ENCODE measurements around the gene TP53RK. TPM values are rescaled to one million over a fixed set of nuclear protein-coding genes. Genes with fewer than 3 reads are reported as not detected.
A peak's percentile ranks its signal among the peaks of the same experiment; 100 is the strongest.

TP53RK gene
- total and polyA plus RNA-seq, 2 of the 13 experiments (the other 11 are each of a cell fraction or from before 2014, with no cell fraction given), result 12.9 to 25.5 TPM

GRCh38 chr20:46682063-46682821, 7.0 kb downstream of the TP53RK start:
- Histone ChIP-seq H3K27me3 (ENCODE audit: control insufficient read depth in 1 of 2, insufficient read depth in 2 of 2, low read length in 2 of 2) (no peaks in the 10 kb centered on the region), H3K4me2 (ENCODE audit: low read depth, low read length) (no peak overlapping the region), H3K9ac (ENCODE audit: insufficient read depth, low read depth, low read length) (no peak overlapping the region), H3K79me2 (ENCODE audit: insufficient read depth, low read length) (peaks cover 21% of the 10 kb centered on the region), H3K4me3 (replicated peaks in 1 of 3; ENCODE audit: insufficient read depth in 1 of 3, low read depth in 2 of 3, low read length in 3 of 3) (no peak overlapping the region), H3K27ac (ENCODE audit: extremely low read length, insufficient read depth, low read length) (no peak overlapping the region), H2AFZ (ENCODE audit: low read length) (no peak overlapping the region), H4K20me1 (ENCODE audit: insufficient read depth, low read length) (no peaks in the 10 kb centered on the region), H3K36me3 (replicated peaks in 1 of 2; ENCODE audit: control insufficient read depth in 1 of 2, insufficient read depth in 2 of 2, low read length in 2 of 2) (peaks cover 3 to 10% of the 10 kb centered on the region in 2 experiments; a peak in 3 of 5 replicates), H3K9me3 (ENCODE audit: low read length) (no peaks in the 10 kb centered on the region), H3K4me1 (ENCODE audit: insufficient read depth, low read length) (peaks cover 88% of the 10 kb centered on the region)
- ATAC-seq, result no peak
- TF ChIP-seq CHCHD3 (CRISPR knock-in tag; IDR thresholded peaks at IDR 0.05), result 0 out of 2 replicates have a peak, but pooled peaks have one; percentile 13
- no peak for TF ChIP-seq JUNB (CRISPR knock-in tag; IDR thresholded peaks at IDR 0.05; ENCODE audit: borderline replicate concordance)
- TF ChIP-seq GLI4 (CRISPR knock-in tag; IDR thresholded peaks at IDR 0.05; ENCODE audit: borderline replicate concordance), result no peak
- peak; percentile 84 for TF ChIP-seq ZNF629 (CRISPR knock-in tag; conservative IDR thresholded peaks at IDR 0.05)
- 0 out of 2 replicates have a peak, but pooled peaks have one; percentile 23 for TF ChIP-seq ZNF552 (CRISPR knock-in tag; IDR thresholded peaks at IDR 0.05; ENCODE audit: borderline replicate concordance)
- TF ChIP-seq ZNF230 (CRISPR knock-in tag; IDR thresholded peaks at IDR 0.05), result no peak
- peak; percentile 13 for TF ChIP-seq TEAD3 (CRISPR knock-in tag; optimal IDR thresholded peaks at IDR 0.05; ENCODE audit: borderline replicate concordance)
- peak; percentile 22 for TF ChIP-seq CCAR2 (optimal IDR thresholded peaks at IDR 0.05; ENCODE audit: low read depth, low read length)
- TF ChIP-seq PHF8 (CRISPR knock-in tag; IDR thresholded peaks at IDR 0.05), result peak; percentile 21; the same call in 1 of the 2 replicates
- 0 out of 4 replicates have a peak, but pooled peaks of 1 of the 2 experiments have one; percentile 37 for TF ChIP-seq KLF16 (CRISPR knock-in tag; IDR thresholded peaks at IDR 0.05)
- 0 out of 2 replicates have a peak, but pooled peaks have one; percentile 38 for TF ChIP-seq SMARCC2 (IDR thresholded peaks at IDR 0.05)
- 0 out of 2 replicates have a peak, but pooled peaks have one; percentile 28 for TF ChIP-seq ZIK1 (CRISPR knock-in tag; IDR thresholded peaks at IDR 0.05; ENCODE audit: borderline replicate concordance, low read depth)
- peak; percentile 57; the same call in 1 of the 2 replicates for TF ChIP-seq ZC3H13 (CRISPR knock-in tag; IDR thresholded peaks at IDR 0.05)
- TF ChIP-seq ZBTB40 (IDR thresholded peaks at IDR 0.05), result peak; percentile 48; the same call in 1 of the 2 replicates
- TF ChIP-seq ZBTB40 (CRISPR knock-in tag; IDR thresholded peaks at IDR 0.05), result peak; percentile 95
- ChIA-PET POLR2A (interaction anchor here (1.6 to 5.0 kb wide), 3 partner anchors 32 to 159 kb away, joined by 3 to 27 read pairs (median 7); no protein-coding TSS in a partner anchor), CTCF (ENCODE audit: low intra/inter-chr PET ratio, low total read pairs) (interaction anchor here (0.9 to 3.6 kb wide), 10 partner anchors 17 to 160 kb away, joined by 3 to 61 read pairs (median 12); partner anchors contain the start of gene SLC13A3)
- intact Hi-C loops (cut with micrococcal nuclease; ENCODE audit: unreplicated experiment), result no loop called here
- no peak for FAIRE-seq
- in situ Hi-C loops (cut with HindIII; ENCODE audit: extremely low pct_ligation_motif_present, low pct_unique_long_range_greater_than_20kb), result loop anchor here (5.0 kb wide), 3 partner anchors 35 to 160 kb away; no protein-coding TSS in a partner anchor
- 94% methylated on average over 9 of the region's 9 CpGs for WGBS (ENCODE audit: low lambda C conversion rate)
- BruUV-seq (replicated peaks), result no TSS peak
- DNase-seq (ENCODE audit: low spot score), result no peak

All from HepG2 (cell line).